Testis (tissue), 2 donors: ENCODE results near the gene PYDC1.

Source experiments
- POLR2A ChIP-seq: fragments of 450-650 bp; IDR thresholded peaks from one replicate; pipeline ENCODE4 v1.6.1; 2017; ENCODE audit warnings: antibody characterized with exemption, mild to moderate bottlenecking, moderate library complexity
- TF ChIP-seq, protein P1 (sequence below), 3 experiments: fragments of 450-650 bp in 2 of 3; fragments of 200-600 bp in 1 of 3; sonication (generic) in 1 of 3; IDR thresholded peaks; one replicate each; pipeline ENCODE4 v1.5.1; 2016 to 2019; ENCODE audit warnings: antibody characterized with exemption in 3 of 3, mild to moderate bottlenecking in 2 of 3, moderate library complexity in 1 of 3

DNA sequence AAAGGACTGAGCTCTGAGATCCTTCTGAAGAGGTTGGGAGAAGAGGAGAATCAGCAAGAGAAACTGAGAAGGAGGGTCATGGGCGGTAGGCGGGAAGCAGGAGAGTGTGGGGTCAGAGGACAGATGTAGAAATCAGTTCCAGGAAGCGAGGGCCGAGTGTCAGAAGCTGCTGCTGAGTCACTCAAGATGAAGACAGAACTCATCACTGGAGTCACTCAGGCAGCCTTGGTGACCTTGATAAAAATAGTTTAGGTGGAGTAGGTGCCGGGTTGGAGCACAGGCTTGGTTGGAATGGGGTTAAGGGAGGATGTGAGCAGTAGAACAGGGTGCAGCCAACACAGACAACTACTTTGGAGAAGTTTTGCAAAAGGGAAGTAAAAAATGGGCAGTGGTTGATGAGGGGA, 36.7 kb upstream of the PYDC1 start:
- TF ChIP-seq, protein P1, sequence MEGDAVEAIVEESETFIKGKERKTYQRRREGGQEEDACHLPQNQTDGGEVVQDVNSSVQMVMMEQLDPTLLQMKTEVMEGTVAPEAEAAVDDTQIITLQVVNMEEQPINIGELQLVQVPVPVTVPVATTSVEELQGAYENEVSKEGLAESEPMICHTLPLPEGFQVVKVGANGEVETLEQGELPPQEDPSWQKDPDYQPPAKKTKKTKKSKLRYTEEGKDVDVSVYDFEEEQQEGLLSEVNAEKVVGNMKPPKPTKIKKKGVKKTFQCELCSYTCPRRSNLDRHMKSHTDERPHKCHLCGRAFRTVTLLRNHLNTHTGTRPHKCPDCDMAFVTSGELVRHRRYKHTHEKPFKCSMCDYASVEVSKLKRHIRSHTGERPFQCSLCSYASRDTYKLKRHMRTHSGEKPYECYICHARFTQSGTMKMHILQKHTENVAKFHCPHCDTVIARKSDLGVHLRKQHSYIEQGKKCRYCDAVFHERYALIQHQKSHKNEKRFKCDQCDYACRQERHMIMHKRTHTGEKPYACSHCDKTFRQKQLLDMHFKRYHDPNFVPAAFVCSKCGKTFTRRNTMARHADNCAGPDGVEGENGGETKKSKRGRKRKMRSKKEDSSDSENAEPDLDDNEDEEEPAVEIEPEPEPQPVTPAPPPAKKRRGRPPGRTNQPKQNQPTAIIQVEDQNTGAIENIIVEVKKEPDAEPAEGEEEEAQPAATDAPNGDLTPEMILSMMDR (IDR thresholded peaks at IDR 0.05) = no peak
- no peak for TF ChIP-seq POLR2A
